Activated CD4-positive, alpha-beta T cell treated with anti-CD3 and anti-CD28 coated beads, Interleukin-2, amount 10 ng/mL, durations not matched to agents 24 days and 14 days (primary cell): ENCODE results near the gene CASTOR1. TPM values are rescaled to one million over a fixed set of nuclear protein-coding genes. Genes with fewer than 3 reads are reported as not detected.

Experiments
- DNase-seq: peaks from one replicate; pipeline ENCODE4 v3.0.0; 2022
- H3K27ac Mint-ChIP-seq: one replicate; pipeline ENCODE4 v1.8.0; 2022; ENCODE audit warnings: mild to moderate bottlenecking, mixed read lengths
- H3K27me3 Mint-ChIP-seq: one replicate; pipeline ENCODE4 v1.8.0; 2022; ENCODE audit warnings: mixed read lengths
- H3K36me3 Mint-ChIP-seq: one replicate; pipeline ENCODE4 v1.8.0; 2022; ENCODE audit warnings: low read depth, mild to moderate bottlenecking, mixed read lengths
- H3K4me1 Mint-ChIP-seq: one replicate; pipeline ENCODE4 v1.8.0; 2021; ENCODE audit warnings: mixed read lengths
- H3K4me3 Mint-ChIP-seq: one replicate; pipeline ENCODE4 v1.8.0; 2022; ENCODE audit warnings: mild to moderate bottlenecking, moderate library complexity, mixed read lengths
- H3K9me3 Mint-ChIP-seq: one replicate; pipeline ENCODE4 v1.8.0; 2021; ENCODE audit warnings: mixed read lengths
- intact Hi-C: fragments of 100-400 bp; cut with micrococcal nuclease; formaldehyde crosslinking; loops from one replicate; pipeline ENCODE4 v1.15.1; 2023
- total RNA-seq: library from RNA; stranded (reverse); gene quantifications from 2 replicates; pipeline ENCODE4 v1.2.3, GENCODE V29; 2022

Gene CASTOR1
- total RNA-seq, 1 donor from 2014 or later, result 7.3 TPM

DNA sequence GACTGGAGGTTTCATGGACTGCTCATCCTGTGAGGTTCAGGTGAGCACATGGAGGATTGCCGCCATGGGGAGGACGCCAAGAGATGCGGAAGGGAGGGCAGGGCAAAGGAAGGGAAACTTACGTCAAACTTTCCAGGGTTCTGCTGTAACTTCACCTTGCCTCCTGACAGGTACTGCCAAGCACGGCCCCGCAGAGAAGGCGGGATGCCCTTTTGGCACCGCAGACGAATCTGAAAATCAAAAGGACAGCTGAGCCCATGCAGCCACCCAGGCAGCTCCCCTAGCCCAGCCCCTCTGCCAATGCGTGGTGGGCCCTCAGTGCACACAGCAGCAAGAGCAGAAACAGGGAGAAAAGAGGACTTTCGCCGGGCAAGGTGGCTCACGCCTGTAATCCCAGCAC lies 10.0 kb upstream of the CASTOR1 start:
- Mint-ChIP-seq H3K36me3 (peaks cover 38% of the 10 kb centered on the region), H3K27me3 (no peaks in the 10 kb centered on the region), H3K4me3 (no peak overlapping the region), H3K27ac (peak overlapping the region; percentile 29), H3K9me3 (no peaks in the 10 kb centered on the region), H3K4me1 (peaks cover 56% of the 10 kb centered on the region)
- DNase-seq, result no peak
- intact Hi-C loops, result no loop called here

DNA sequence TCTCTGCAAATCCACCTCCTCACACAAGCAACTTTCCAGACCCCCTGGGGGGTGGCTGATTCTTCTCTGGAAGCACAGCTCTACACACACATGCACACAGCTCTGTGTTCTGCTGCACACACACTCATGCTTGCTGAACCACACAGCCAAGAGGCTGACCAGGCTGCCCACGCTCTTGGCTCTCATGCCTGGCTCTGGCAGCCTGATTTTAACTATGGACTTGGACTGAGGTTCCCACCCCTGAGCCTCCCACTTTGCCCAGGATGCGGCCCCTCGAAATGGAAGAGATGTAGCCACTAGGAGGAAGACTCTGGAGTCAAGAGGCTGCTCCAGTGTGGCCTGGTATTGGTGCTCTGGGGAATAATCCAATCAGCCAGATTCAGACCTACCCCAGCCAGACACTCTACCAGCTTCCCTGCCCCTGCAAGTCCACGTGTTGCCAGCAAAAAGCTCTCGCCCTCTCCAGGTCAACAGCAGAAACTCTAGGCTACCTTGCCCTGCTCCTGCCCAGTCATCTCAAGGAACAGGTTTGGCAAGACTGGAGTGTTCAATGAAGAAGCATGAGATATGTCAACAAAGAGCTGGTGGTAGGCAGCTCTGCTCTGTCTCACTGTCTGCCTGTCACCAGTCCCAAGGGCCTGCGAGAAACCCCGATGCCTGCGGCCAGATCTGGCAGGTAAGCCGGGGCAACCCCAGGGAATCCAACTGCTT lies 8.8 kb upstream of the CASTOR1 start:
- H3K9me3 Mint-ChIP-seq, result no peaks in the 10 kb centered on the region
- H3K36me3 Mint-ChIP-seq, result peaks cover 46% of the 10 kb centered on the region
- H3K27ac Mint-ChIP-seq, result no peak overlapping the region
- H3K4me3 Mint-ChIP-seq, result no peak overlapping the region
- peaks cover 44% of the 10 kb centered on the region for H3K4me1 Mint-ChIP-seq
- intact Hi-C loops, result no loop called here
- no peaks in the 10 kb centered on the region for H3K27me3 Mint-ChIP-seq
- no peak for DNase-seq

GRCh38 chr22:30297276-30297990 lies 8.1 kb upstream of the CASTOR1 start:
- Mint-ChIP-seq H3K27ac (peak overlapping the region; percentile 74), H3K36me3 (peaks cover 44% of the 10 kb centered on the region), H3K4me3 (no peak overlapping the region), H3K27me3 (no peaks in the 10 kb centered on the region), H3K4me1 (peaks cover 37% of the 10 kb centered on the region), H3K9me3 (no peaks in the 10 kb centered on the region)
- DNase-seq, result no peak
- intact Hi-C loops, result no loop called here

GRCh38 chr22:30296833-30297232 lies 7.5 kb upstream of the CASTOR1 start:
- Mint-ChIP-seq H3K9me3 (no peaks in the 10 kb centered on the region), H3K36me3 (peaks cover 43% of the 10 kb centered on the region), H3K4me1 (peaks cover 31% of the 10 kb centered on the region), H3K27me3 (no peaks in the 10 kb centered on the region), H3K4me3 (no peak overlapping the region), H3K27ac (peak overlapping the region; percentile 74)
- no peak for DNase-seq
- intact Hi-C loops, result no loop called here

DNA sequence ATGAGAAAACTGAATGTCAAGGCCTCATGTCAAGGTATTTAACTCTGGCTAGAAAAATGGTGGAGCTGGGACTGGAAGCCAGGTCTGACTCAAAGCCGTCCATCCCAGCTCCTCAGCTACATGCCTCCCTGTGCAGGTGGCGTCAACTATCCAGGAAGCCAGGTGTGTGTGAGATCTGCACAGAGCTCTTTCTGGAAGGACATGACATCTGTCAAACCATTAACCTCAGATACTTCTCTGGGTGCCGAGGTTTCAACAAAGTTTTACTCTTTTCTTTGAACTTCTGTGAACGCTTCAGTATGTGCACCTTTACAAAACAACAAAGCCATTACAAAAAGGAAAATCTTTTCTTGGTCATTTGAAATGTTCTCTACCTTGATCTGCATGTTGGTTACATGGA lies 7.0 kb upstream of the CASTOR1 start:
- intact Hi-C loops, result no loop called here
- no peak overlapping the region for H3K4me3 Mint-ChIP-seq
- H3K27ac Mint-ChIP-seq, result peak overlapping the region; percentile 74
- no peak for DNase-seq
- H3K9me3 Mint-ChIP-seq, result no peaks in the 10 kb centered on the region
- H3K27me3 Mint-ChIP-seq, result no peaks in the 10 kb centered on the region
- H3K4me1 Mint-ChIP-seq, result peaks cover 30% of the 10 kb centered on the region
- peaks cover 44% of the 10 kb centered on the region for H3K36me3 Mint-ChIP-seq

DNA sequence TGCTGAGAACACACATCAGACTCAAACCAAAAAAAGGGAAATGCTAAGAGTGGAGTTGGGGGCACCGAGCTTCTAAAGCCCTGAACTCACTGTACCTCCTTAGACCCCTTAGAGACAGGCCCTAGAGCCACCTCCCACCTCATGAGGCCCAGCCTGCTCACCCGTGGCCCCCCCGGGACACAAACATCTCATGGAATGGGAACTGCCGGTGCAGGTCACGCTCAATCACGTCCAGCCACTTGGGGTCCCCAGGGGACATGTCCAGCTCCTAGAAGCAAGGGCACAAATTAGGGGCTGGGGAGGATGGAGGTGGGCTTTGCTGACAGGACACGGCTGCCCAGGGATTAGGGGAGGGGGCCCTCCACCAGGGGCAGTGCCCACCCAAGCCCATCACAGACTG lies 6.3 kb upstream of the CASTOR1 start:
- intact Hi-C loops, result no loop called here
- no peaks in the 10 kb centered on the region for H3K9me3 Mint-ChIP-seq

GRCh38 chr22:30294830-30295229 lies 5.5 kb upstream of the CASTOR1 start:
- Mint-ChIP-seq H3K27ac (no peak overlapping the region), H3K27me3 (no peaks in the 10 kb centered on the region), H3K9me3 (no peaks in the 10 kb centered on the region), H3K4me1 (peaks cover 41% of the 10 kb centered on the region), H3K4me3 (no peak overlapping the region), H3K36me3 (peaks cover 36% of the 10 kb centered on the region)
- DNase-seq, result no peak
- intact Hi-C loops, result no loop called here

More for the DNA sequence above, 6.3 kb upstream of the CASTOR1 start:
- Mint-ChIP-seq H3K27ac (no peak overlapping the region), H3K27me3 (no peaks in the 10 kb centered on the region), H3K4me1 (peaks cover 34% of the 10 kb centered on the region), H3K36me3 (peaks cover 41% of the 10 kb centered on the region), H3K4me3 (no peak overlapping the region)
- DNase-seq, result no peak

DNA sequence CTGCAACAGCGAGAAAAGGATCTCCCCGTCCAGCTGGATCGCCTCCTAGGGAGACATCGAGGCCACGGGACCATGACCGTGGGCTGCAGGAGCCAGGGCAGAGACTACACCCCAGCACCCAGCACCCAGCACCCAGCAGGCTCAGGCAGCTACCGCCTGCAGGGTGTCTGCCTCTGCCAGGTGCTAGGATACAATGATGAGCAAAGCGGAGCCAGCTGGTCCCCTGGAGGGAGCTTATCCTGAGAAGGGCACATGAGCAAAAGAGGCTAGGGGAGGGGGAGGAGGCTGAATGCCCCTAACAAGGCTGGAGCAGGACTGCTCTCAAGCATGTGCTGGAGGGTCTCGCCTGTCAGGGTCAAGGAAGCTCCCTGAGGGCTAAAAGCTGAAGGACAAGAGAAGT lies 4.8 kb upstream of the CASTOR1 start:
- Mint-ChIP-seq H3K36me3 (peaks cover 34% of the 10 kb centered on the region), H3K27me3 (no peaks in the 10 kb centered on the region), H3K4me3 (no peak overlapping the region), H3K27ac (peak overlapping the region; percentile 29), H3K4me1 (peaks cover 43% of the 10 kb centered on the region), H3K9me3 (no peaks in the 10 kb centered on the region)
- intact Hi-C loops, result no loop called here
- no peak for DNase-seq

DNA sequence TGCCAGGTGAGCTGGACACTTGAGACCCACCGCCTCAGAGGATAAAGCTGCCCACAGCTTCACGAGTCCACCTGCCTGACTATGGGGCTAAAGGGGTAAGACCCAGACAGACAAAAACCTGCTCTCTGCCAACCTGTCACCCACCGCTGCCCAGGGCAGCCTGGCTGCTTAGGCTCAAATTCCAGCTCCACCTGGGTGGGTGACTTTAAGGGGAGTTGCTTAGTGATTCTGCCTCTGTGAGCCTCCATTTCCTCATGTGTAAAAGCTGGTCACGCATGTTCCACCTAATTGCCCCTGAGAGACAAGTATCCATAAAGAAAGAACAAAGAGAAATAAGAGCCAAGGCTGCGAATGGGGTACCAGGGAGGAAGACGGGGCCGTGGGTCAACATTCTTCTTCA lies 3.7 kb upstream of the CASTOR1 start:
- intact Hi-C loops, result no loop called here

GRCh38 chr22:30292069-30292970 lies 3.0 kb upstream of the CASTOR1 start:
- H3K27ac Mint-ChIP-seq, result no peak overlapping the region
- H3K4me3 Mint-ChIP-seq, result no peak overlapping the region
- peaks cover 24% of the 10 kb centered on the region for H3K36me3 Mint-ChIP-seq
- no peaks in the 10 kb centered on the region for H3K27me3 Mint-ChIP-seq
- no peaks in the 10 kb centered on the region for H3K9me3 Mint-ChIP-seq
- H3K4me1 Mint-ChIP-seq, result peaks cover 42% of the 10 kb centered on the region
- intact Hi-C loops, result no loop called here
- no peak for DNase-seq

More for the DNA sequence above, 3.7 kb upstream of the CASTOR1 start:
- H3K4me3 Mint-ChIP-seq, result no peak overlapping the region
- no peak overlapping the region for H3K27ac Mint-ChIP-seq
- H3K36me3 Mint-ChIP-seq, result peaks cover 29% of the 10 kb centered on the region
- no peaks in the 10 kb centered on the region for H3K27me3 Mint-ChIP-seq
- H3K4me1 Mint-ChIP-seq, result peaks cover 41% of the 10 kb centered on the region
- DNase-seq, result no peak
- H3K9me3 Mint-ChIP-seq, result no peaks in the 10 kb centered on the region

DNA sequence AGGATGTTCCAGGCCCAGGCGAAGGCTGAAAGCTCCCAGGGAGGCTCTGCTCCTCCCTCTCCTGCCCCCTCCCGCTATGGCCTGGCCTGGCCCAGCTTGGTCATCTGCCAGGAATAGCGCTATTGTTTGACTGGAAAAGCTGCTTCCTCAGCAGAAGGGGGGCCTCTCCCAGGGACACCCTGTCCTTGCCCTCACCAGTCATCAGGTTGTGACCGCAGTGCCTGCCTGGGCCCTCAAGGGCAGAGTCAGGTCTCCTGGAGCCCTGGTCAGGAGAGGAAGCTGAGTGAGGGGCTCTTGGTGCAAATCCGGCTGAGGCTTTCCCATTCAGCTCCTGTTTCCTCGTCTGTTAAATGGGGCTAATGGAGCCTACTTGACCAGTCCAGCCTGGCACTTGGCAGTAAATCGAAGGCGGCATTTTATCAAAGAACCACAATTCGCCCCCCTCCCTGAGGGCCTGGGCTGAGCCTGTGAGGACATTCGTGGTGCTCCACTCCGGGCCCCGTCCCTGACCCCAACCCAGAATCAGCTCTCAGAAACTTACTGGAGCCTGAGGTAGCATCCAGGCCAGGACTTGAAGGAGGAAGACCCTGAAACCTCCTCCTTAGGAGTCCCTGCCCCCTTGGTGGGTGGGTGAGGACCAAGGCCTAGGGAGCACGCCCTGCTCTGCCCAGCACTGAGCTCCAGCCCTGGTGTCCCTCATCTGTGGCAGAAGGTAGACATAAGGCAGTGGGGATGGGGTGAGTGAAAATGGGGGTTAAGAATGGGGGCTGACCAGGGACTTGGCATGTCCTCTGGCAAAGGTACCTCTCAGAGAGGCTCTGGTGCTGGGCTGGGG lies 2.0 kb upstream of the CASTOR1 start:
- no peak for DNase-seq
- Mint-ChIP-seq H3K9me3 (no peaks in the 10 kb centered on the region), H3K27me3 (no peaks in the 10 kb centered on the region), H3K27ac (peak overlapping the region; percentile 72), H3K4me3 (no peak overlapping the region), H3K4me1 (peaks cover 41% of the 10 kb centered on the region), H3K36me3 (peaks cover 21% of the 10 kb centered on the region)
- intact Hi-C loops, result no loop called here

- peak overlapping the region; percentile 72 for H3K27ac Mint-ChIP-seq
- peak overlapping the region; percentile 86 for H3K4me3 Mint-ChIP-seq
- intact Hi-C loops, result no loop called here
- H3K4me1 Mint-ChIP-seq, result peaks cover 37% of the 10 kb centered on the region
- no peaks in the 10 kb centered on the region for H3K27me3 Mint-ChIP-seq
- peaks cover 18% of the 10 kb centered on the region for H3K36me3 Mint-ChIP-seq
- no peaks in the 10 kb centered on the region for H3K9me3 Mint-ChIP-seq
- peak; percentile 75 for DNase-seq
Measured at GRCh38 chr22:30290342-30291057, 1.2 kb upstream of the CASTOR1 start.

GRCh38 chr22:30289980-30290313 lies 642 bp upstream of the CASTOR1 start:
- Mint-ChIP-seq H3K4me3 (peak overlapping the region; percentile 86), H3K4me1 (peaks cover 41% of the 10 kb centered on the region), H3K27me3 (no peaks in the 10 kb centered on the region), H3K36me3 (peaks cover 21% of the 10 kb centered on the region), H3K27ac (peak overlapping the region; percentile 72), H3K9me3 (no peaks in the 10 kb centered on the region)
- intact Hi-C loops, result loop anchor here (1.0 kb wide), 5 partner anchors 16 to 101 kb away; partner anchors contain the start of genes OSM, SF3A1 and TBC1D10A
- DNase-seq, result no peak
